ENCODE results near the gene ZSCAN22.
"Not testable (repeated sequence)": the region's sequence is repeated elsewhere in the genome, so short reads cannot be mapped to it uniquely, and the experiment has no call there.

Gene ZSCAN22

DNA sequence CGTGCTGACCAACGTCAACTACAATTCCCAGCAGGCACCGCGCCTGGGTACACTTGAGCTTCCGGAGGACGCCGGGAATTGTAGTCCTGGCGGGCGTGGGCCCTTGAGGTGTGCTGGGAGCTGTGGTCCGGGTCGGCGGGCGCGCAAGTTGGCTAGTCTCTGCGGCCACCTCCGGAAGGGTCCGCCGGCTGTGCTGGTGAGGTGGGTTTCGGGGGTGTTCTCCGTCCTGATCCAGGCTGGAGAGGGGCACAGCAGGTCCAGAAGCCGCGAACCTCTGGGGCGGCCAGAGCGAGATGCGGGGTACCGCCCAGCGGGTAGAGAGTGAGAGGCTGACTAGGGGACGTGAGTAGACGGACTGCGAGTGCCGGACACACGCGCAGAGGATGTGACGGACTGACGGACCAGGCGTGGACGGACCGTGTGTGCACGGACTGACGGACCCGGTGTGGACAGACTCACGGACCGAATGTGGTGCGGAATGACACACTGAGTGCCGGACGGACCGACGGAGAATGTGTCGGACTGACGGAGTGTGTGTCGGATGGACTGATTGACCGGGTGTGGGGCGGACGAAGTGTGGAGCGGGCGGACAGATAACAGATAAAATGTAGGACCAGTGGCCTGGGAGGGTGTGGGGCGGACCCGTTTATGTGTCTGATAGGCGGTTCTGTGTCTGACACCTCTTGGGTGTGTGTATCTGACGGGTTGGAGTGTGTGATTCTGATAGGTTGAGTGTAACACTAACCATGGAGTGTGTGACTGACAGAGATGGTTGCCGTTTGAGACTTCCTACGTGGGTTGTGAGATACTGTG lies at the start of gene ZSCAN22:
Gene ZSCAN22, plus strand, starts transcription at position 81 of the 813 bp plus-strand sequence. CDS start 7,809 bp downstream, outside the sequence.
- peak; percentile 81 to 83 for DNase-seq (ENCODE audit: low read depth in 2 of 2)

DNA sequence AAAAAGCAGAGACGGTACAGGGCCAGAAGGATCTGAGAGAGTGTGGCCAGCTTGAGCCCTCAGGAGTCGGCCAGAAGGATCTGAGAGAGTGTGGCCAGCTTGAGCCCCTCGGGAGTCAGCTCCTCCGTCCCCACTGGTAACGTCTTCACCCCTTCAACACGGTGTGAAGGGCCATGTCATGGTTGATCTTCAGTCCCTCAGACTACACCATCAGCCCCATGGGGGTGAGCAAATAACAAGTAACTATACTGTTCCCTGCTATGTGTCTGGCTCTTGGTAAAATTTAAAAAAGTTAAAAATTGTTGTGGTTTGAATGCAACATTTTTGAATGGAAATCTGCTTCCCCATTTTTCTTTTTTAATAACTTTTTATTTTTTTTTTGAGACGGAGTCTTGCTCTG lies 49.6 kb upstream of the ZSCAN22 start:
- DNase-seq (ENCODE audit: low read depth in 2 of 2) = no peak

DNA sequence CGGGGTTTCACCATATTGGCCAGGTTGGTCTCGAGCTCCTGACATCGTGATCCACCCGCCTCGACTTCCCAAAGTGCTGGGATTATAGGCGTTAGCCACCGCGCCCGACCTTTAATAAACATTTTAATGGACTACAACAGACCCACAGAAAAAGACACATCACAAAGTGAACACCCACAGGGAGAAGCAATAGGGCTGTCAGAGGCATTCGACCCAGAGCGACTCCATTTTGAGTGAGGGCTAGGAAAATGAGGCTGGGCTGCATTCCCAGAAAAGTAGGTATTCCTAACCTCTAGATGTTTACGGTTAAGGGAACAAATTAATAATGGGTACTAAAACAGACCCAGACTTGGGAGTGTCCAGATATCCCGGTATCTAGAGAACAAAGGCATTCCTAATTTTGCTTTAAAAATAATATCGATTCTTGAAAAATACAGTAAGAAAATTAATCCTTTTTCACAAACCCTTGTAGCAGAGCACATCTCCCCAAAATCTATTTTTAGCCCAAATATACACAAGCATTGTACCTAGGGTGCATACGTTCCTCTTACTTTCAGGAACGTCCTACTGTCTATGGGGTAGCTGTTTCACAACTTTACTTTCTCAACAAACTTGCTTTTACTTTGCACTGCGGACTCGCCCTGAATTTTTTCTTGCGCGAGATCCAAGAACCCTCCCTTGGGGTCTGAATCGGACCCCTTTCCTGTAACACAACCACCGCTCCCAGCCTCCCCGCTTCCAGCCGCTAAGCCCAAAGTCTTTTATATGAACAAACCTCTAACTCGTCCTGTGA lies 48.9 kb upstream of the ZSCAN22 start:
- DNase-seq (ENCODE audit: low read depth in 2 of 2) = no peak

DNA sequence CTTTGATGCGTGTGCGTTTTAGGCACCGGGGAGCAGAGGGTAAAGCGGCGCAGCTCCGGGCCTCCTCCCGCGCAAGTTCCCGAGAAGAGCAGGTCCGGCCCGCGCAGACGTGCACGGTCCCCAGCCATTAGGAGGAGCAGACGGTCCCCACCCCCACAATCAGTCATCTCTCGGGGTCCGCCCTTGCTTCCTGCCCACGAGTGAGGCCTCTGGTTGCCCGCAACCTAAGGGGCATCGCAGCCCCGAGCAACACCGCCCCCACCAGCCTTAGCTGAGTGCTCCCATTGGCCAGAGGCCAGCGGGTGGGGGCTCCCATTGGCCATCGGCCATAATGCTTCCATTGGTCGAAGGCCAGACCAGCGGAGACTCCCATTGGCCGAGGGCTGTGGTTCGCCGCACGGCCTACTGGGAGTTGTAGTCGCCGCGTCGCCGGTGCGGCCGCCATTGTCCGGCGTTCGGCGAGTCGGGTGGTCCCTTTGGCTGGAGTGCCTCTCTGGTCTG lies 48.2 kb upstream of the ZSCAN22 start, which contains the start of gene ZNF8:
Gene ZNF8, plus strand, starts transcription at position 415 of the 501 bp plus-strand sequence. CDS start 127 bp downstream, outside the sequence.
- peak; percentile 96 to 99 for DNase-seq (ENCODE audit: low read depth in 2 of 2)

DNA sequence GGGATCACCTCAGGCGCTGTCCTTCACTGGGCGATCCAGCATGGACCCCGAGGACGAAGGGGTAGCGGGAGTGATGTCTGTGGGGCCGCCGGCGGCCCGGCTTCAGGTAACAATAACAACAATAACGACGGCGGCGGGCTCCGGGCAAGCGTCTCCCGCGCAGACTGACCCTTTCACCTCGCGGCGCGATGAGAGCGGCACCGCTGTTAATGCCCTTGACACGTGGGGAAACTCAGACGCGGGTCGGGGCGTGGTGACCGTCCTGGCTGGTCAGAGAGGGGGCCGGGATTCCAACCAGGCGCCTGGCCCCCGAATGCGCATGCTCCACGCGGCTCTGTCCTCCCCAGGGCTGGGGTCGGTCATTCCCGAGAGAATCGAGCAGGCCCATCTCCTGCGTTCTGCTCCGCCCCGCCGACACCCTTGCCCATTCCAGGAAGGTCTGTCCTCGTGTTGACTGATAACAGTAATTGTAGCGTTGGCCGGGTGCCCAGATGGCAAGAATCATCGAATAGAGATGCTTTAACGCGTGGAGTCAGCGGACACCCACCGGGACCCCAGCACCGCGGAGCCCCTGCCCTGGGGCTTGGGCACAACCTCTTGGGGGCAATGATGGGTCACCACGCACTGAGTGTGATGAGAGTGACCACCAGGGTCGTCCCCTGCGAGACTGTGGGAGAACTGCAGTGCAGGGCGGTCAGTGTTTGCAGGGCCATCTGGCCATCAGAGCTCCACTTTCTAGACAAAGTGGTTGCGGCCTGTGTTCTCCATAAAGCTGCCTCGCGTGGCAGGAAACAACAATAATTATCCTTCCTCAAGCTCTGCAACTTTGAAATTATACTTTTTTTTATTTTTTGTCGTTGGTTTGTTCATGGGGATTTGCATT lies 47.5 kb upstream of the ZSCAN22 start:
- peak; percentile 0 to 30 for DNase-seq (ENCODE audit: low read depth in 2 of 2)

DNA sequence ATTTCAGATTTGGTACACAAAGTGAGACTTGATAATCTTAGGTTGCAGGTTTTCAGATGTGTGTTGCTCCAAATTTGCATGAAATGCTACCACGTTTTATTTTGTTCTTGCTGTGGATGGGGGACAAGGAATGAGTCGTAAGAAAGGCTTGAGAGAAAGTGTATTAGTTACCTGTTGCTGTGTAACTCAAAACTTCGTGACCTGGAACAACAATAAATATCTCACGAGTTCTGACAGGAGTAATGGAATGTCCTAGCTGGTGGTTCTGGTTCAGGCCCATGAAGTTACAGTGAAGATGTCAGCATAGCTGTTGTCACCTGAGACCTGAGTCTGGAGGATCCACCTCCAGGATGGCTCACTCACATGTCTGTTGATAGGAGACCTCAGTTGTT lies 46.9 kb upstream of the ZSCAN22 start:
- no peak for DNase-seq (ENCODE audit: low read depth in 2 of 2)

DNA sequence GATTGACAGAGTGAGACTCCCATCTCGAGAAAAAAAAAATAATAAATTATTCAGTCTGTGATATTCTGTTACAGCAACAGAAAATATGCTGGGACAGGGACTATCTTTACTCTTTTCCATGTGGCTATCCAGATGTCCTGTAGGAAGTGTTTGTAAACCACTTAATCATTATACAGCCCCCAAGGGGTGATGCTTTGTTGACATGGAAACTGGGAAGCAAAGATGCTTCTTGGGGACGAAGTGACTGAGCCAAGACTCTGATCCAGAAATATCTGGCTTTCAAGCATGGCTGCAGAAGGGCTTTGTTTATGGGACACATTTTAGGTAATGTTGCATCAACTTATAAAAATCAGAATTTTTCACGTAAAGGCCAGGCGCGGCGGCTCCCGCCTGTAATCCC lies 42.6 kb upstream of the ZSCAN22 start:
- DNase-seq (ENCODE audit: low read depth in 2 of 2) = no peak

DNA sequence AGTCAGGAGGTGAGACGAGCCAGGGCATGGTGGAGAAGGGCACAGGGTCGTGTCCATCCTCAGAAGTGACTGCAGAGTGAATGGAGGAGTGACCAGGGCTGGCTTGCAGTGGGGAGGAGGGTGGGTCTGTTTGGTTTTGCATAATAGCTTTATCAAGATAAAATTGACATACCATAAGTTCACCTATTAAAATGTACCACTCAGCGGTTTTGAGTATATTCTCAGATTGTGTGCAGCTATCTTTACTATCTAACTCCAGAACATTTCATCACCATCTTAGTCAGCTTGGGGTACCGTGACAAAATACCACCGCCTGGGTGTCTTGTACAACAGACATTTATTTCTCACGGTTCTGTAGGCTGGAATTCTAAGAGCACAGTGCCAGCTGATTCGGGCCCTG lies 34.9 kb upstream of the ZSCAN22 start:
- no peak for DNase-seq (ENCODE audit: low read depth in 2 of 2)

DNA sequence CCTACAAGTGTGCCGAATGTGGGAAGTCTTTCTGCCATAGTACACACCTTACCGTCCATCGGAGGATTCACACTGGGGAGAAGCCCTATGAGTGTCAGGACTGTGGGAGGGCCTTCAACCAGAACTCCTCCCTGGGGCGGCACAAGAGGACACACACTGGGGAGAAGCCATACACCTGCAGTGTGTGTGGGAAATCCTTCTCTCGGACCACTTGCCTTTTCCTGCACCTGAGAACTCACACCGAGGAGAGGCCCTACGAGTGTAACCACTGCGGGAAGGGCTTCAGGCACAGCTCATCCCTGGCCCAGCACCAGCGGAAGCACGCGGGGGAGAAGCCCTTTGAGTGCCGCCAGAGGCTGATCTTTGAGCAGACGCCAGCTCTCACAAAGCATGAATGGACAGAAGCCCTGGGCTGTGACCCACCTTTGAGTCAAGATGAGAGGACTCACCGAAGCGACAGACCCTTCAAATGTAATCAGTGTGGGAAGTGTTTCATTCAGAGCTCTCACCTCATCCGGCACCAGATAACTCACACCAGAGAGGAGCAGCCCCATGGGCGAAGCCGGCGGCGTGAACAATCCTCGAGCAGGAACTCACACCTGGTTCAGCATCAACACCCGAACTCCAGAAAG lies 31.9 kb upstream of the ZSCAN22 start:
- DNase-seq (ENCODE audit: low read depth in 2 of 2) = no peak

DNA sequence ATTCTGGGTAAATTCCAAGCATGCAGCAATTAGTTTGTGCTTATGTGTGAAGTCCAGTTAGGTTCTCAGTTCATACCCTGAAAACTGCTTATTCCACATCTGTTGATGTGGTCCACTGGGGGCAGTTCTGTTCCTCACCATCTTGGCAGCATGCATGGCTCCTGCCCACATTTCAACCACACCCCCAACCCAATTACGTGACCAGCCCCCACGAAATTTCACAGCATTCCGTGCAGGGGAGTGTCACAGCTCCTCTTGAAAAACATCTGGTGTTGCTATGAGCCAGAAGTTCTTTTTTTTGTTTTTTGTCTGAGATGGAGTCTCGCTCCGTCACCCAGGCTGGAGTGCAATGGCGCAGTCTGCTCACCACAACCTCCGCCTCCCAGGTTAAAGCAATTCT lies 30.7 kb upstream of the ZSCAN22 start:
- no peak for DNase-seq (ENCODE audit: low read depth in 2 of 2)

DNA sequence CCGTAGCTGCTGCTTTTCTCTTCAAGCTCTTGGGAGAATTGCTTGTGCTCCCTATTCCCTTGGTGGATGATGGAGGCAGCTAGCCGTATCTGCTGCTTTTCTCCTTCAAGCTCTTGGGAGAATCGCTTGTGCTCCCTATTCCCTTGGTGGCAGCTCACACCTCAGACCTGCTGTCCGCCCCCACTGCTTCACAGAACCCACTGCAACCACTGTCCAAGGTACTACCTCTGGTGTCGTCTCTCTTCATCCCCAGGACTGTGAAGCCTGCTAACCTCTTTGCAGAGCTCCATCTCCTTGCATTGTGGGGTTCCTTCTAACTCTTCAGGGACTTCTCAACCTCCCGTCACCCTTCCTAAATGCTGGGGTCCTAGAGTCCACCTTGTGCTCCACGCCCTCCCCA lies 26.2 kb upstream of the ZSCAN22 start:
- DNase-seq (ENCODE audit: low read depth in 2 of 2) = no peak

DNA sequence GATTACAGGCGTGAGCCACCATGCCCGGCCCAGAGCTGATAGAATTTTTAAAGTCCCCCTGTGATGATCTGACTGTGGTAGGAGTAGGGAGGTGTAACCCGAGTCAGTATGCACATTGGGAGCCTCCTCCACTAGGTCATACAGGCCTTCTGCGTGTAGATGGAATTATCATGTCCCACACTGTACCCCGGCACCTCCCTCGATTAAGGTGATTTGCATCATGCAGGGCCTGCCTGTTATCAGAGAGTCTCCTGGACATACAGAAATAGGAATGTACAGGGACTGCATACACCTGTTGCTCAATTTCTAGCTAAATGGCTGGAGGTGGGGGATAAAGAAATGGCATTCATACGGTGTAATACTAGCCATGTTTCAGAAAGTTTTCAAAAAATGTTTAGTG lies 22.5 kb upstream of the ZSCAN22 start:
- no peak for DNase-seq (ENCODE audit: low read depth in 2 of 2)

DNA sequence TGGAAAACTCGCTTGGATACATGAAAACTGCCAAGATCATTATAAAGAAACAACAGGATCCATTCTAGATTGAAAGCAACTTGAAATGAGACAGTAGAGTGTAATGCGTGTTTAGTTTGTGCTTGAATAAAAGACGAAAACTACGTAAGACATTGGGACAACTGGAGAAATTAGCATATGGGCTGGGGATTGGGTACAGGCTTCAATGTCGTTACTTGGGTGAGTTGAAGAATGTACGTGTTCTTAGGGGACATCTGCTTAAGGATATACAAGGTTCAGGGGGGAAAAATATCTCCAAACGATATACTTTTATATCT lies 22.1 kb upstream of the ZSCAN22 start:
- DNase-seq (ENCODE audit: low read depth in 2 of 2) = no peak

DNA sequence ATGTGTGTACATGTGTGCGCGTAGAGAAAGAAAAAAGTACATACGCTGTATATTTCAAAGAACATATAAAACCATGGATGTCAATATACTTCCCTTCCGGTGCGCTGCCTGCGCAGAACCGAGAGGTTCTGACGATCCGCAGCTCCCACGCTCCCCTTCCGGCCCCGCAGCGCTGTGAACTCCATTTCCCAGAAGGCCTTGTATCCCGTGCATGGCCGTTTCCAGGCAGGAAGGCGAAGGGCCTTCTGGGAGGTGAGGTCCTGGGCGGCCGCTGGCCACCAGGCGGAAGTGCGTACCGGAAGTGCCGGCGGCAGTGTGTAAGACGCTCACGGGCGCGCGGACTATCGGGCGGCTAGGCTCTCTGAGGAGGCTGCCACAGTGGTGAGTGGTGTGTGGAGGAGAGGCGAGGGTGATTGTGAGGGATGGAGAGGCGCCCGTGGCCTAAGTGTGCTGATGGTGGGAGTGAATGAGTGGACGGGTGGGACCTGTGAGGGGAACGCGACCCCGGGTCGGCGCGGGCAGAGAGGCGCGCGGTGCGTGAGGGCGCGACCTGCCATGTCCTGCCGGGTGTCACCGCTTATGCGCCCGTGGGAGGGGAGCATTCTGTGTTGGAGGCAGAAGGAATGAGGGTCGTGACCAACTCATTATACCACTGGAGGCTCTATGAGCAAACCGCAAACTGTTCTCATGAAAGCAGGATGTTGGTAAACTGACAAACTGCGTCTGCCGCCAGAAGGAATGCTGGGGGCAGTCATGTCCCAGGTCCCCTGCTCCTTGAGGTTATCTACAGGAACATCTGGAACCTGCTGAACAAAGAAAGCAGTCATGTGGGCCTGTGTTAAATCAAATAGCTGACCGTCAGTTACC lies 21.5 kb upstream of the ZSCAN22 start, which contains the start of gene ERVK3-1:
Gene ERVK3-1, plus strand, starts transcription at position 313 of the 867 bp plus-strand sequence. CDS start 6,792 bp downstream, outside the sequence.
- DNase-seq (ENCODE audit: low read depth in 2 of 2) = peak; percentile 89 to 94

DNA sequence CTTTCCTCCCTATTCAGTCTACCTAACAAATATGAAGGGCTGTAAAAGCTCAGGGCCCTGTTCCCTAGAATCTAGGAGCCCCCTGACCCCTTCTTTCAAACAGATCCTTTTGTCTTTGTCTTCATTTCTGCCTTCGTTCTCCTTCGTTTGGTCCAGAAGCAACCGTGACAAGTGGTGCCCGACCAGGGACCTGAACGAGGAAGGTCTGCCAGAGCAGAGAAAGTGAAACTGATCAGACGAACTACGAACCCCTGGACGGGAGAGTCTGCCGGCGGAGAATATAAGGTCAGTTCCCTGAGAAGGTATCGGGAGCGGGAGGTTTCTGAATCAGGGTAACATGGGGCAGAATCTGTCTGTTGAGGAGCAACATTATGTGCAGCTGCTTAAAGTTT lies 20.9 kb upstream of the ZSCAN22 start:
- DNase-seq (ENCODE audit: low read depth in 2 of 2) = no peak

DNA sequence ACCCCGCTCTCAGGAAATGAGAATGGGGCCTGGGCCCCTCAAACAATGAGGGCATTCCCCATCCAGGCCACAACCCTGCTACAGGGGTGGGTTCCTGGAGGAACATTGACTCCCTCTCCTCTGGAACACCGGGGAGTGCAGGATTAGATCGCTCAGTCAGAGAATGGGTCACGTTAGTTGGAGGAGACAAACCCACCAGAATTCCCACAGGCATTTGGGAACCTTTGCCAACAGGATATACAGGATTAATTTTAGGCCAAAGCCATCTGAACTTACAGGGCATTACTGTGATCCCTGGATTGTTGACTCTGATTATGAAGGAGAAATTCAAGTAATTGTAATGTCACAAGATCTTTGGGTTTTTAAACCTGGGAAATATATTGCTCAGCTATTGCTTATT lies 19.1 kb upstream of the ZSCAN22 start:
- no peak for DNase-seq (ENCODE audit: low read depth in 2 of 2)

DNA sequence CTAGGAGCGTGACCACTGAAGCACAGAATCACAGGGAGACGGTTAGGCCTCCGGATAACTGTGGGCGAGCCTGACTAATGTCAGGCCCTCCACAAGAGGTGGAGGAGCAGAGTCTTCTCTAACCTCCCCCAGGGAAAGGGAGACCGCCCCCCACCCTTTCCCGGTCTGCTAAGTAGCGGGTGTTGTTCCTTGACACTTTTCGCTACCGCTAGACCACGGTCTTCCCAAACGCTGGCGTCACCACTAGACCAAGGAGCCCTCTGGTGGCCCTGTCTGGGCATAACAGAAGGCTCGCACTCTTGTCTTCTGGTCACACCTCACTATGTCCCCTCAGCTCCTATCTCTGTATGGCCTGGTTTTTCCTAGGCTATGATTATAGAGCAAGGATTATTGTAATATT lies 16.1 kb upstream of the ZSCAN22 start:
- not testable (repeated sequence) for DNase-seq (ENCODE audit: low read depth in 2 of 2)

DNA sequence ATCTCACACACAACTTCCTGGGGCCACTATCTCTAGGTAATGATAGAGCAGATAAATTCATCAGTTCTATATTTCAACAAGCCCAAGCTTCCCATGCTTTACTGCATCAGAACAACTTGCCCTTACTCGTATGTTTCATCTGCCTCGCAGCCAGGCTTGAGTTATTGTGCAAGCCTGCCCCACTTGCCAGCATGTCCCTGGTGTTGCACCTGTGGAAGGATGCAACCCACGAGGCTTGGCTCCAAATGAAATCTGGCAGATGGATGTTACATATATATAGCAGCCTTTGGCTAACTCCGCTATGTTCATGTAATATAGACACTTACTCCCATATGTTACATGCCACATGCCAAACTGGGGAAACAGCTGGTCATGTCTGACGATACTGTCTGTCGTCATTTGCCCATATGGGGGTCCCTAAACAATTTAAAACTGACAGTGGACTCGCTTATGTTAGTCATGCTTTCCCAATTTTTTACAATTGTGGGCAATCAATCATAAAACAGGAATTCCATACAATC lies 15.4 kb upstream of the ZSCAN22 start:
- no peak for DNase-seq (ENCODE audit: low read depth in 2 of 2)

DNA sequence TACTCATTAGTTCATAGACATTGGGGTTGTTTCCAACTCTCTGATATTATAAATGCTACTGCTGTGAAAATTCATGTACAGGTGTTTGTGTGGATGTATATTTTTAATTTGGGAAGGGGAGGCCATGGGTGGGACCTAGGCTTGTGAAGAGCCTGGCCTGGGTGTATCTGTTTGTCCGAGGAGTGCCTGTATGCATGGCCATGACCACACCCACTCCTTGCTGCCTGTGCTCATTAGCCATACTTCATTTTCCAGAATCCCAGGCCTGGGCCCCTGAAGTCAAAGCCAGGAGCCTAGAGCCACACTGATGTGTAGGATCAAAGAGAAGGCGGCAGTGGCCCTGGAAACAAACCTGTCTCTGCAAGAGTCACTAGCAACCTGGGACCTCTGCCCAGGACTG lies 11.2 kb upstream of the ZSCAN22 start:
- no peak for DNase-seq (ENCODE audit: low read depth in 2 of 2)

DNA sequence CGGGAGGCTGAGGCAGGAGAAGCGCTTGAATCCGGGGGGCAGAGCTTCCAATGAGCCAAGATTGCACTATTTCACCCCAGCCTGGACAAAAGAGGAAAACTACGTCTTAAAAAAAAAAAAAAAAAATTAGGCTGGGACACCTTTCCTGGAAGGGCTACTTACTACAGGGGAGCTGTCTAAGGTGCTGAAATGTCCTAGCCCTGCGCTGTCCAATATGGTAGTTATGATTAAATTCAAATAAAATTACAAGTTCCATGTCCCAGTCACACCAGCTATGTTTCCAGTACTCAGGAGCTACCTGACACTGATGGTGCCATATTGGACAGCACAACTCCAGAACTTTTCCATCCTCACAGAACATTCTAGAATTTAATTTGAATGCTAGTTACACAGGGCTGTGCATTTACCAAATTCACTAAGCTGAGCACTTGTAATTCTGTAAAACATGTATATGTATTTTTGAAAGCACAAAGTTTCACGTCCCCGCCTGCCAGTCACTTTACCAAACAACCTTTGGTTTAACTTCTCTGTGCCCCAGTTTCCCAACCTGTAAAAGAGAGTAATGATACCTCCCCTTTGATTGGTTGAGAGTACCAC lies 9.2 kb upstream of the ZSCAN22 start:
- DNase-seq (ENCODE audit: low read depth in 2 of 2) = no peak

Measured in stimulated activated CD8-positive, alpha-beta memory T cell treated with anti-CD3 and anti-CD28 coated beads, Interleukin-7, amount 100 ng/mL, for 4 hours (primary cell).